ENCODE results near the gene DMRTC1. TPM values are rescaled to one million over a fixed set of nuclear protein-coding genes. Genes with fewer than 3 reads are reported as not detected.
"Not testable (repeated sequence)": the region's sequence is repeated elsewhere in the genome, so short reads cannot be mapped to it uniquely, and the experiment has no call there.

DMRTC1 gene
- total RNA-seq, 1 donor from 2014 or later: 0.56 TPM

- not testable (repeated sequence) for H3K36me3 Mint-ChIP-seq (ENCODE audit: low read depth); H3K4me3 Mint-ChIP-seq; H3K4me1 Mint-ChIP-seq; H3K27ac Mint-ChIP-seq (ENCODE audit: unreplicated experiment); H3K27me3 Mint-ChIP-seq (ENCODE audit: low read depth); H3K9me3 Mint-ChIP-seq; DNase-seq (ENCODE audit: low read depth, low spot score)
These were observed 53.9 kb downstream of the DMRTC1 start for GRCh38 chrX:72889740-72890139.

GRCh38 chrX:72882898-72883297 lies 60.7 kb downstream of the DMRTC1 start:
- DNase-seq (ENCODE audit: low read depth, low spot score); H3K36me3 Mint-ChIP-seq (ENCODE audit: low read depth); H3K27ac Mint-ChIP-seq (ENCODE audit: unreplicated experiment); H3K4me1 Mint-ChIP-seq; H3K27me3 Mint-ChIP-seq (ENCODE audit: low read depth); H3K9me3 Mint-ChIP-seq; H3K4me3 Mint-ChIP-seq: not testable (repeated sequence)

- H3K27ac Mint-ChIP-seq (ENCODE audit: unreplicated experiment); DNase-seq (ENCODE audit: low read depth, low spot score); H3K4me1 Mint-ChIP-seq; H3K27me3 Mint-ChIP-seq (ENCODE audit: low read depth); H3K9me3 Mint-ChIP-seq; H3K4me3 Mint-ChIP-seq; H3K36me3 Mint-ChIP-seq (ENCODE audit: low read depth): not testable (repeated sequence)
These were observed 106.1 kb downstream of the DMRTC1 start for GRCh38 chrX:72837532-72837931.

DNA sequence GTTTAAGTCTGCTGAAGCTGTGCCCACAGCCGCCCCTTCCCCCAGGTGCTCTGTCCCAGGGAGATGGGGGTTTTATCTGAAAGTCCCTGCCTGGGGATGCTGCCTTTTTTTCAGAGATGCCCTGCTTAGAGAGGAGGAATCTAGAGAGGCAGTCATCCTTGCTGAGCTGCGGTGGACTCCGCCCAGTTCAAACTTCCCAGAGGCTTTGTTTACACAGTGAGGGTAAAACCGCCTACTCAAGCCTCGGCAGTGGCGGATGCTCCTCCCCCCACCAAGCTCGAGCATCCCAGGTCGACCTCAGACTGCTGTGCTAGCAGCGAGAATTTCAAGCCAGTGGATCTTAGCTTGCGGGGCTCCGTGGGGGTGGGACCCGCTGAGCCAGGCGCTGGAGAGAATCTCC lies 112.9 kb downstream of the DMRTC1 start:
- H3K4me3 Mint-ChIP-seq; H3K27ac Mint-ChIP-seq (ENCODE audit: unreplicated experiment); H3K27me3 Mint-ChIP-seq (ENCODE audit: low read depth); H3K36me3 Mint-ChIP-seq (ENCODE audit: low read depth); H3K4me1 Mint-ChIP-seq; DNase-seq (ENCODE audit: low read depth, low spot score); H3K9me3 Mint-ChIP-seq: not testable (repeated sequence)

Other genes starting within 250 kb of the DMRTC1 start
- gene PHKA1, start 229.5 kb downstream of the DMRTC1 start, total RNA-seq: 10.1 and 10.2 TPM in 2 replicates
- 2.6 and 3.1 TPM in 2 replicates for gene DMRTC1B, start 166.9 kb downstream of the DMRTC1 start, total RNA-seq
- not detected in 2 replicates for gene FAM236B, start 161.2 kb downstream of the DMRTC1 start, total RNA-seq
- gene FAM236D, start 135.6 kb downstream of the DMRTC1 start, total RNA-seq: not detected in 2 replicates
- gene FAM236C, start 31.2 kb downstream of the DMRTC1 start, total RNA-seq: not detected in 2 replicates
- gene FAM236A, start 5.6 kb downstream of the DMRTC1 start, total RNA-seq: not detected in 2 replicates
- 0.14 TPM in 1 of 2 replicates, not detected in the other for gene PABPC1L2B, start 59.1 kb upstream of the DMRTC1 start, total RNA-seq
- 0.23 and 0.39 TPM in 2 replicates for gene PABPC1L2A, start 135.7 kb upstream of the DMRTC1 start, total RNA-seq

All from neural crest cell (in vitro differentiated cells).